Endothelial cell of umbilical vein (primary cell): ENCODE results near the gene CDK4. TPM values are rescaled to one million over a fixed set of nuclear protein-coding genes. Genes with fewer than 3 reads are reported as not detected.

Experiments used
- BruUV-seq: library from RNA; stranded (reverse); fragments of 400-500 nt; replicated peaks from 2 replicates; lab custom pipeline; 2021; lab: Mats Ljungman, UMichigan
- CTCF ChIA-PET: fragments of 300-600, 350-600 bp; sonication (Branson Sonifier 250); formaldehyde crosslinking; loops from one replicate; lab custom pipeline; 2021; ENCODE audit warnings: antibody characterized with exemption, inconsistent platforms; lab: Charles Lee
- POLR2A ChIA-PET: fragments of 300-600, 350-600 bp; sonication (Branson Sonifier 250); formaldehyde crosslinking; loops from one replicate; lab custom pipeline; 2021; ENCODE audit warnings: antibody characterized with exemption, inconsistent platforms; lab: Charles Lee
- DNase-seq: peaks from one replicate; pipeline ENCODE4 v3.0.0-alpha.2; 2011; ENCODE audit warnings: low read depth, low spot score
- FAIRE-seq: peaks from 2 replicates; lab custom pipeline; 2011; peaks lifted over from hg19 to GRCh38; lab: Jason Lieb, UNC
- H2AFZ ChIP-seq: 2 replicates; pipeline ENCODE4 v1.6.0; 2012; ENCODE audit warnings: low read depth, low read length, control low read depth, inconsistent platforms
- H3K27ac ChIP-seq: 2 replicates; pipeline ENCODE4 v1.5.1; 2011; ENCODE audit warnings: low read depth, mild to moderate bottlenecking, control low read depth, low read length, moderate library complexity; ENCODE audit not compliant: insufficient read depth
- H3K27me3 ChIP-seq, 2 experiments: 2 replicates each; pipeline versions ENCODE4 v1.6.0 to v1.6.1; 2011; ENCODE audit warnings: low read length in 2 of 2, mixed read lengths in 1 of 2; ENCODE audit not compliant: control insufficient read depth in 2 of 2, insufficient read depth in 2 of 2
- H3K36me3 ChIP-seq, 2 experiments: 2 replicates in 1 of 2; 3 replicates in 1 of 2; pipeline ENCODE4 v1.5.1; 2011; ENCODE audit warnings: low read length in 2 of 2, mild to moderate bottlenecking in 1 of 2, moderate library complexity in 1 of 2; ENCODE audit not compliant: control insufficient read depth in 2 of 2, insufficient read depth in 2 of 2; ENCODE audit errors: extremely low read depth in 1 of 2
- H3K4me1 ChIP-seq: 3 replicates; pipeline ENCODE4 v1.5.1; 2011; ENCODE audit warnings: mild to moderate bottlenecking, low read length; ENCODE audit not compliant: control insufficient read depth, insufficient read depth; ENCODE audit errors: extremely low read depth
- H3K4me2 ChIP-seq: 2 replicates; pipeline ENCODE4 v1.6.1; 2011; ENCODE audit warnings: low read length, control low read depth, mixed read lengths; ENCODE audit not compliant: insufficient read depth
- H3K4me3 ChIP-seq, 3 experiments: fragments of 200-600 bp in 1 of 3; sonication (generic), shearing (Covaris generic) in 1 of 3; replicated peaks in 1 of 3; 2 replicates each; pipeline ENCODE4 v1.5.1; 2011 to 2016; ENCODE audit warnings: control low read depth in 3 of 3, low read length in 3 of 3, mild to moderate bottlenecking in 2 of 3, inconsistent platforms in 1 of 3, low read depth in 1 of 3, moderate library complexity in 1 of 3; ENCODE audit not compliant: insufficient read depth in 1 of 3
- H3K79me2 ChIP-seq: 2 replicates; pipeline ENCODE4 v1.6.0; 2012; ENCODE audit warnings: low read length, inconsistent platforms; ENCODE audit not compliant: control insufficient read depth, insufficient read depth
- H3K9ac ChIP-seq: replicated peaks from 2 replicates; pipeline ENCODE3; 2011; ENCODE audit warnings: low read length, control low read depth; ENCODE audit not compliant: insufficient read depth; ENCODE audit errors: extremely low read depth
- H3K9me1 ChIP-seq: replicated peaks from 3 replicates; pipeline ENCODE4 v1.6.0; 2011; ENCODE audit warnings: mild to moderate bottlenecking, low read length; ENCODE audit not compliant: control insufficient read depth, insufficient read depth; ENCODE audit errors: extremely low read depth
- H3K9me3 ChIP-seq: replicated peaks from 2 replicates; pipeline ENCODE4 v1.5.1; 2012; ENCODE audit warnings: low read length, inconsistent platforms; ENCODE audit not compliant: control insufficient read depth, insufficient read depth
- H4K20me1 ChIP-seq: replicated peaks from 2 replicates; pipeline ENCODE3; 2011; ENCODE audit warnings: mild to moderate bottlenecking, low read length; ENCODE audit not compliant: control insufficient read depth, insufficient read depth; ENCODE audit errors: extremely low read depth
- EZH2 ChIP-seq: IDR thresholded peaks from 2 replicates; pipeline ENCODE4 v1.6.1; 2012; ENCODE audit warnings: borderline replicate concordance, low read depth, mild to moderate bottlenecking, moderate library complexity, low read length, inconsistent platforms; ENCODE audit not compliant: severe bottlenecking
- FOS ChIP-seq: IDR thresholded peaks from 2 replicates; pipeline ENCODE4 v1.6.1; 2011; ENCODE audit warnings: mild to moderate bottlenecking, low read length, moderate library complexity, borderline replicate concordance; ENCODE audit not compliant: insufficient read depth
- GATA2 ChIP-seq: IDR thresholded peaks from 2 replicates; pipeline ENCODE4 v1.7.0; 2011; ENCODE audit warnings: low read depth, mild to moderate bottlenecking, moderate library complexity, mixed read lengths, low read length; ENCODE audit not compliant: insufficient read length, insufficient read depth
- JUN ChIP-seq: IDR thresholded peaks from 2 replicates; pipeline ENCODE4 v1.6.1; 2011; ENCODE audit warnings: borderline replicate concordance, low read depth; ENCODE audit not compliant: insufficient read length, insufficient read depth
- MYC ChIP-seq: IDR thresholded peaks from one replicate; pipeline ENCODE4 v1.6.1; 2011; ENCODE audit warnings: mild to moderate bottlenecking, low read depth, low read length
- POLR2A ChIP-seq: IDR thresholded peaks from 2 replicates; pipeline ENCODE4 v1.6.1; 2012; ENCODE audit warnings: low read depth, mild to moderate bottlenecking, control low read depth, low read length
- POLR2AphosphoS5 ChIP-seq: IDR thresholded peaks from 2 replicates; pipeline ENCODE4 v1.6.1; 2012; ENCODE audit warnings: low read depth, mild to moderate bottlenecking, control low read depth, low read length, moderate library complexity; ENCODE audit not compliant: insufficient read depth
- dilution Hi-C: fragments of 300-500 bp; cut with MboI; formaldehyde crosslinking; loops from one replicate; pipeline ENCODE4 v1.15.0; 2019; ENCODE audit warnings: low sequenced_read_pairs; ENCODE audit not compliant: extremely low pct_ligation_motif_present
- intact Hi-C: fragments of 100-400 bp; cut with micrococcal nuclease; formaldehyde crosslinking; loops from one replicate; pipeline ENCODE4 v1.10.0; 2022
- polyA plus RNA-seq, 4 experiments: library from polyadenylated mRNA; depleted of rRNA in 3 of 4; stranded (reverse) in 3 of 4; unstranded in 1 of 4; fragments of >200 nt; gene quantifications; 2 replicates each; pipeline versions ENCODE4 v1.2.1 to v1.2.3, GENCODE V29; 2011 to 2012; ENCODE audit warnings: missing spikeins in 1 of 4
- total RNA-seq: library from RNA; stranded (reverse); gene quantifications from 2 replicates; pipeline ENCODE4 v1.2.3, GENCODE V29; 2021
- TF ChIP-seq, protein P1 (sequence below), 2 donors: IDR thresholded peaks; 1 replicate in 1 of 2; 2 replicates in 1 of 2; pipeline ENCODE4 v1.5.1; 2011; ENCODE audit warnings: low read length in 2 of 2, mild to moderate bottlenecking in 2 of 2, moderate library complexity in 2 of 2, control low read depth in 1 of 2, inconsistent platforms in 1 of 2, low read depth in 1 of 2; ENCODE audit not compliant: insufficient read depth in 1 of 2; ENCODE audit errors: extremely low read depth in 1 of 2
- TF ChIP-seq, protein P2 (sequence below): IDR thresholded peaks from 2 replicates; pipeline ENCODE4 v1.6.1; 2011; ENCODE audit not compliant: insufficient read depth, insufficient read length

Gene CDK4
- total and polyA plus RNA-seq, 2 donors (not counting 3 experiments of a cell fraction or from before 2014, with no cell fraction given) = 171 to 332 TPM

GRCh38 chr12:57732726-57733593 lies 19.1 kb downstream of the CDK4 start:
- DNase-seq = no peak
- no peak overlapping the region for H3K27ac ChIP-seq
- no peaks in the 10 kb centered on the region for H3K9me3 ChIP-seq
- TF ChIP-seq FOS = peak; percentile 22
- TF ChIP-seq GATA2 = no peak
- H3K9me1 ChIP-seq = no peaks in the 10 kb centered on the region
- H3K27me3 ChIP-seq = peaks cover 58 to 62% of the 10 kb centered on the region in 2 experiments
- H3K4me2 ChIP-seq = no peak overlapping the region
- intact Hi-C loops (no loop called here), dilution Hi-C loops (no loop called here)
- no TSS peak for BruUV-seq
- H4K20me1 ChIP-seq = no peaks in the 10 kb centered on the region
- CTCF ChIA-PET = interaction anchor here (0.9 to 2.3 kb wide), 2 partner anchors 9 to 24 kb away, joined by 3 to 8 read pairs; no protein-coding TSS in a partner anchor
- POLR2A ChIA-PET = interaction anchor here (0.5 to 0.7 kb wide), 3 partner anchors 150 to 631 kb away, joined by 3 to 6 read pairs (median 4); no protein-coding TSS in a partner anchor
- H3K36me3 ChIP-seq = no peaks in the 10 kb centered on the region
- no peak overlapping the region for H2AFZ ChIP-seq
- peak; percentile 4 for FAIRE-seq
- no peaks in the 10 kb centered on the region for H3K4me1 ChIP-seq
- no peaks in the 10 kb centered on the region for H3K79me2 ChIP-seq
- no peak overlapping the region for H3K9ac ChIP-seq
- H3K4me3 ChIP-seq = no peak overlapping the region

- H3K79me2 ChIP-seq = no peaks in the 10 kb centered on the region
- POLR2A ChIA-PET = interaction anchor here (0.5 kb wide), 1 partner anchor 631 kb away, joined by 3 read pairs; no protein-coding TSS in a partner anchor
- H3K27ac ChIP-seq = no peak overlapping the region
- no peaks in the 10 kb centered on the region for H3K4me1 ChIP-seq
- H3K27me3 ChIP-seq = peaks cover 51 to 58% of the 10 kb centered on the region in 2 experiments
- no peak for FAIRE-seq
- BruUV-seq = no TSS peak
- intact Hi-C loops = no loop called here
- H2AFZ ChIP-seq = no peak overlapping the region
- dilution Hi-C loops = no loop called here
- H3K36me3 ChIP-seq = no peaks in the 10 kb centered on the region
- H3K9me1 ChIP-seq = no peaks in the 10 kb centered on the region
- H3K9ac ChIP-seq = no peak overlapping the region
- CTCF ChIA-PET = interaction anchor here (0.9 kb wide), 1 partner anchor 8 kb away, joined by 3 read pairs; no protein-coding TSS in a partner anchor
- no peak for TF ChIP-seq GATA2
- no peak for TF ChIP-seq MYC
- no peak for TF ChIP-seq JUN
- TF ChIP-seq POLR2AphosphoS5 = no peak
- TF ChIP-seq, protein P1, sequence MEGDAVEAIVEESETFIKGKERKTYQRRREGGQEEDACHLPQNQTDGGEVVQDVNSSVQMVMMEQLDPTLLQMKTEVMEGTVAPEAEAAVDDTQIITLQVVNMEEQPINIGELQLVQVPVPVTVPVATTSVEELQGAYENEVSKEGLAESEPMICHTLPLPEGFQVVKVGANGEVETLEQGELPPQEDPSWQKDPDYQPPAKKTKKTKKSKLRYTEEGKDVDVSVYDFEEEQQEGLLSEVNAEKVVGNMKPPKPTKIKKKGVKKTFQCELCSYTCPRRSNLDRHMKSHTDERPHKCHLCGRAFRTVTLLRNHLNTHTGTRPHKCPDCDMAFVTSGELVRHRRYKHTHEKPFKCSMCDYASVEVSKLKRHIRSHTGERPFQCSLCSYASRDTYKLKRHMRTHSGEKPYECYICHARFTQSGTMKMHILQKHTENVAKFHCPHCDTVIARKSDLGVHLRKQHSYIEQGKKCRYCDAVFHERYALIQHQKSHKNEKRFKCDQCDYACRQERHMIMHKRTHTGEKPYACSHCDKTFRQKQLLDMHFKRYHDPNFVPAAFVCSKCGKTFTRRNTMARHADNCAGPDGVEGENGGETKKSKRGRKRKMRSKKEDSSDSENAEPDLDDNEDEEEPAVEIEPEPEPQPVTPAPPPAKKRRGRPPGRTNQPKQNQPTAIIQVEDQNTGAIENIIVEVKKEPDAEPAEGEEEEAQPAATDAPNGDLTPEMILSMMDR (IDR thresholded peaks at IDR 0.05; ENCODE audit: extremely low read depth in 1 of 2, insufficient read depth in 1 of 2, low read depth in 1 of 2, low read length in 2 of 2) = no peak
- TF ChIP-seq EZH2 = no peak
- no peak for TF ChIP-seq FOS
- TF ChIP-seq, protein P2, sequence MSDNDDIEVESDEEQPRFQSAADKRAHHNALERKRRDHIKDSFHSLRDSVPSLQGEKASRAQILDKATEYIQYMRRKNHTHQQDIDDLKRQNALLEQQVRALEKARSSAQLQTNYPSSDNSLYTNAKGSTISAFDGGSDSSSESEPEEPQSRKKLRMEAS = no peak
- TF ChIP-seq POLR2A = no peak
- H3K4me2 ChIP-seq = no peak overlapping the region
- H3K9me3 ChIP-seq = no peaks in the 10 kb centered on the region
- H4K20me1 ChIP-seq = no peaks in the 10 kb centered on the region
- no peak for DNase-seq
- H3K4me3 ChIP-seq = no peak overlapping the region
Observed at GRCh38 chr12:57732270-57732669, 19.8 kb downstream of the CDK4 start.
